C4-2B (cell line): ENCODE results near the gene TGM2.

Experiments used
- ZFX ChIP-seq: fragments of 450-650 bp; IDR thresholded peaks from 2 replicates; pipeline ENCODE4 v1.6.1; 2017
- TF ChIP-seq, protein P1 (sequence below): fragments of 450-650 bp; conservative IDR thresholded peaks from 2 replicates; pipeline ENCODE4 v1.5.1; 2017; ENCODE audit warnings: mild to moderate bottlenecking

DNA sequence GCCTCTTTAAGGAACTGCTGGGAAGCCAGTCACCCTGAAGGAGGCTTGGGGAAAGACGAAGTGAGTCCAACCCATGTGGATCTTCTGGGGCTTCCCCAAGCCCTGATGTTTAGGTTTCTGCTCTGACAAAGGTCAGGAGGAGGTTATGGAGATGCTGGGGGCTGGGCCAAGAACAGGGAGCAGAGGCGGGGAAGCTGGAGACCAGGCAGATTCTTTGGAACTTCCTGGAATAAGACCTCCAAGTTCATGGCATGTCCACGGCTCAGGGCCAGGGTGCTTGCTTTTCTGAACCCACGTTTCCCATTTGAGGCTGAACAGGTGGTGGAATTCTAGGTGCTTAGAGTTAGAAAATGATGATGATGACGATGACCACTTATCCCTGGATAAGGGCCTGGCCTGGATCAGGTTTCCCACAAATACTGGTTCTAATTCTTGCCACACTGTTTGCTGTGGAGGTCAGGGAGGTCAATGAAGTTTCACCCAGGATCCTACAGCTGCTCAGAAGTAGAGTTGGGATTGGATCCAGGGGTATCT, 30.0 kb upstream of the TGM2 start:
- TF ChIP-seq, protein P1, sequence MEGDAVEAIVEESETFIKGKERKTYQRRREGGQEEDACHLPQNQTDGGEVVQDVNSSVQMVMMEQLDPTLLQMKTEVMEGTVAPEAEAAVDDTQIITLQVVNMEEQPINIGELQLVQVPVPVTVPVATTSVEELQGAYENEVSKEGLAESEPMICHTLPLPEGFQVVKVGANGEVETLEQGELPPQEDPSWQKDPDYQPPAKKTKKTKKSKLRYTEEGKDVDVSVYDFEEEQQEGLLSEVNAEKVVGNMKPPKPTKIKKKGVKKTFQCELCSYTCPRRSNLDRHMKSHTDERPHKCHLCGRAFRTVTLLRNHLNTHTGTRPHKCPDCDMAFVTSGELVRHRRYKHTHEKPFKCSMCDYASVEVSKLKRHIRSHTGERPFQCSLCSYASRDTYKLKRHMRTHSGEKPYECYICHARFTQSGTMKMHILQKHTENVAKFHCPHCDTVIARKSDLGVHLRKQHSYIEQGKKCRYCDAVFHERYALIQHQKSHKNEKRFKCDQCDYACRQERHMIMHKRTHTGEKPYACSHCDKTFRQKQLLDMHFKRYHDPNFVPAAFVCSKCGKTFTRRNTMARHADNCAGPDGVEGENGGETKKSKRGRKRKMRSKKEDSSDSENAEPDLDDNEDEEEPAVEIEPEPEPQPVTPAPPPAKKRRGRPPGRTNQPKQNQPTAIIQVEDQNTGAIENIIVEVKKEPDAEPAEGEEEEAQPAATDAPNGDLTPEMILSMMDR, result no peak
- TF ChIP-seq ZFX, result no peak
